T-helper 22 cell (primary cell): ENCODE measurements around the gene RTN4R.
"Not testable (repeated sequence)": the region's sequence is repeated elsewhere in the genome, so short reads cannot be mapped to it uniquely, and the experiment has no call there.

Source experiments
- DNase-seq: peaks from one replicate; pipeline ENCODE4 v3.0.0-alpha.2; 2020; ENCODE audit warnings: low read depth

The RTN4R gene

DNA sequence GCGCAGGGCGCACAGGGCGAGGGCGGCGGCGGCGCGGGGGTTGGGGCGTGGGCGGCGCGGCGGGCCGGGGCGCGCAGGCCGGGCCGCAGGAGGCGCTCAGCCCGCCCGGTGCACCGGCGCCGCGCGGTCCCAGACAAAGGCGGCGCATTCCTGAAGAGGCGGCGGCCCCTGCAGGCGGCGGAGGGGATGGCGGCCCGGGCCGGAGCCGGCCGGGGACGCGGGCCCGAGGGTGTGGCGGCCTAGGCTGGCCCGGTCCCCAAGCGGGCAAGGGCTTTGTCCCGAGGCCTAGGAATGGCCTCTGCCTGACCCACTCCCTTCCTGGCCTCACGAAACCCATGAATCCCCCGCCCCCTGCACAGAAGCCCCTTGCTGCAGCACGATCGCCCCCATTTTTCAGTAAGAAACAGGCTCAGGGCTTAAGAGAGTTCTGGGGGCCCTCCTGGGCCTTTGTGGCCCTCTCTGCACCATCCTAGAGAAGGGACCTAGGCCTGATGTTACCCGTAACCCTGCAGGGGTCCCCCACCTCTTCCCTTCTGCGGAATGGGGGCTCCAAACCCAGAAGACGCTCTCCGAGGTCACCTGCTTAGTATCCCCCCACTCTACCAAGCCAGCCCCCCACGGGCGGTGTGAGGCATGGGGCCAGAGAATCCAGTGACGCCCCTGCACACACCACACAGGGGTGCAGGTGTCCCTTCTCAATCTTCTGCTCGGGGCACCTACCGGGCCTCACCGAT is at the start of gene RTN4R:
Gene RTN4R, minus strand, starts transcription at position 40 of the 734 bp plus-strand sequence. CDS start 226 bp downstream, outside the sequence.
- DNase-seq = peak; percentile 13

DNA sequence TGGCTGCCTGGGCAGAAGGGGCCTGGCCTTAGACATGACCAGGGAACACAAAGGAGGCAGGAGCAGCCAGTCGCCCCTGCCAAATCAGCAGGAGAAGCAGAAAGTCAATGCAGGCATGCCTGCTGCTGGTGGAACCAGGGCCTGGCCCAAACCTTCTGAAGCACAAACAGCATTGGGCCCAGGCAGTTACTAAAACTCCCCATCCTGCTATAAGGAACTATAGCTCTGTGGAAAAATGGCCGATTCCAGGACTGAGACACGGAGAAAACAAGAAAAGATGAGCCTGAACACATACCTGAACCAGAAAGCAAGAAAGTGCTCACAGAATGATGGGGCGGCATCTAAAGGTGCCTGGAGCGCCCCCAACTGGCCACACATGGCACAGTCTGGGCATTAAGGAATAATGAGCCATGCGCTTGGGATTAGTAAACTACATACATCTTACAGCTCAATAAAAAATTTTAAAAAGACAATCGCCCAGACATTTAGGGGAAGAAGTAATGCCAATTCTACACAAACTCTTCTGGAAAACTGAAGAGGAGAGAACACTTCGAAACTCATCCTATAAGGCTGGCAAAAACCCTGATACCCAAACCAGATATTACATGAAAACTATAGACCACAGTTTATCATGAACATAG is 49.4 kb upstream of the RTN4R start:
- DNase-seq = not testable (repeated sequence)

DNA sequence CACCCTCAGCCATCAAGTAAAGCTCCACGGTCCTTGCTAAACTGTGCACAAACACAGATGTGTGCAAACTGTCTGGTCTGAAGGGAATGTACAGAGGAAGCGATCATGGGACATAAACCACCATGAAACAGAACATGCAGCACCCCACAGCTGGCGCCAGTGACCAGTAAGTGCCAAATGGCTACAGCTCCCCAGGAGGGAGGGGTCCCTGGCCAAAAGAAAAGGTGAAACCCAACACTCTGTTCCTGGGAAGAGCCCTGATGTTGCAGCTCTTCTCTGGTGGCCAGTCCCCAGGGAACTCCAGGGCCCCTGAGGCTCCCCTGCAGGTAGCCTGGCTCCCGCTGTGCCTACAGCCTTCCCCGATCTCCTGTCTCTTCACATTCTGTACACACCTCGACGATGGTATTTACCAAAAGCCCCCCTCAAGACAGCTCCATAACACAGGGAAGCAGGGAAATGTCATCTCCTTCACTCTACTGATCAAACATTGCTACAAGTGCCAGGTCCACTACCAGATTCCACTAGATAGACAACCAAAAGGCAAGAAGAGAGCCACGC is 48.8 kb upstream of the RTN4R start:
- DNase-seq = no peak

DNA sequence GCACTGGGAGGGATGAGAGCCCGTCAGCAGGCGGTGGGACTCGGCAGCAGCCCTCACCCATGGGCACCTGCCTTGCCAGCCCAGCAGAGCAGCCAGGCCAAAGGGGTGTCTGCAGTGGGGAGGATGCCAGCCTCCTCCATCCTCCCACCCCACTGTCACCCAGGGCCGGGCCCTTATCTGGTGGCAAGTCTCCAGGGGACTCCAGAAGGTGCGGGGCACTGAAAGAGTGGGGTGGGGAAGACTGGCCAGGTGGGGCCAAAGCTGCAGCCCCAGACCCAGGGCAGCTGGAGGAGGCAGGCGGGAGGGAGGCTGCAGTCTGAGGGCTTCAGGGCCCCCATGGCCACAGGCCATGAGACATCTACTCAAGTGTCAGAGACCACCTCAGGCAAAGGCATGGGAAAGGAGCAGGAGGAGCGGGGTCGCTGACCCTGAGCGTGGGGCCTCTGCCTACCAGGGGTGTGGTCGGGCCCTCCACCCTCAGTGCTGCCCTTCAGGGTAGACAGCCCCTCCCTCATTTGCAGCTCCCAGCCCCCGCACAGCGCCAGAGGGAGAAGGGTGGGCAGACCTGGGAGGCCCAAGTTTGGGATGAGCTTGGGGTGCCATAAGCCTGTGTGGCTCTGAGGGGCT is 48.2 kb upstream of the RTN4R start:
- DNase-seq = no peak

DNA sequence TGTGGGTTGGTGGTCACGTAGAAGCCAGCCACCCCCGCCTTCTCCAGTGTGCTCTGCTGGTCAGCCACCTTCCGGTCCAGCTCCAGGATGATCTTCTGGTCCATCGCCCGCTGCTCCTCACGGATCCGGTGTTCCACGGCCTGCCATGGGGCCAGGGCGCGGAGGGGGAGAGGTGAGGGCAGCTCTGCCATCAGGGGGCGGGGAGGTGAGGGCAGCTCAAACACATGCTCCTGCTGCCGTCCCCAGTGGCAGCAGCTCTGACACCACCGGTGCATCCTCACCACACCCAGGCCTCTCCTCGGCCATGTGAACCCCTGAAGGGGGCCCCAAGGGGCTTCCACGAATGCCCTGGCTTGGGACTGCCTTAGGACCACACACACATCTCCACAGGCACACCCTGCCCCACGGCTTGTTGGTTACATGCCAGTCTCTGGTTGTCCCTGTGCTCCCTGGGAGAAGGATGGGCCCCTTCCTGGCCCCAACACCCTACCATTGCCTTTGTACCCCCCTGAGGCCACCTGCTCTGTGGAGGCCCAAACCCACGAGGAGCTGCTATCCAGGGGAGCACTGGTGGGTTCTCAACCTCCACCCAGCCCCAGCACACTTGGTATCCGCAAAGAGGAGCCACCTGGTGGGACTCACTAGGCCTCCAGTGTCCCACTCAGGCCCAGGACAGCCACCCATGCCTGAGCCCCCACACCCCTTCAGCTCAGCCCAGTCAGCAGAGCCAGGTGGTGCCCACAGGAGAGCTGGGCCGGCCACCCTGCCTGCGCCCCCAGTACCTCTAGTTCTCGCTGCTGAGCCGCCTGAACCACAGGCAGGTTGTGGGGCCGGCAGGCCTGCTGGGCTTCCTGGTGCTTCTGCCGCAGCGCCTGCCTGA is 47.5 kb upstream of the RTN4R start:
- no peak for DNase-seq

DNA sequence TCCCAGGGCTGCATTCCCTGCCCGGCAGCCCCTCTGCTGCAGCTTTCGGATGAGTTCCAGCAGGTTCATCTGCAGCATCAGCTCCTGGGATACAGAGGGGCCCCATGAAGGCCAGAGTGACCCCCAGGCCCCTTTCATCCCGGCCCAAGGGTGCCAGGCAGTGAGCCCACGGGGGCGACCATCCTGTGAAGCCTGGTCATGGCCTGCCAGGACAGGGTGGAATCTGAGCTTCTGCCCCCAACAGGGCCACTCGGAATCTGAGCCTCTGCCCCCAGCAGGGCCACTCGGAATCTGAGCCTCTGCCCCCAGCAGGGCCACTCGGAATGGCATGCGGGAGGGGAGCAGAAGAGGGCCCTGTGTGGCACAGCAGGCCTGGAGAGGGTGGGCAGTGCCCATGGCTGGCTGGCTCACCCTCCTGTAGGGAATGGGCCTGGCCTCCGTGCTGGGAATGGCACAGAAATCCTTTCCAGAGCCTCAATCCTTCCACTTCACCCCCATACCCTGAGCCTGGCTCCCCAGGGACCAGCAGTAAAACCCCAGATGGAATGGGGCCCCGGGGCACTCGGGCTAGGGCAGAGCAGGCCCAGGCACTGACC is 46.7 kb upstream of the RTN4R start:
- not testable (repeated sequence) for DNase-seq

DNA sequence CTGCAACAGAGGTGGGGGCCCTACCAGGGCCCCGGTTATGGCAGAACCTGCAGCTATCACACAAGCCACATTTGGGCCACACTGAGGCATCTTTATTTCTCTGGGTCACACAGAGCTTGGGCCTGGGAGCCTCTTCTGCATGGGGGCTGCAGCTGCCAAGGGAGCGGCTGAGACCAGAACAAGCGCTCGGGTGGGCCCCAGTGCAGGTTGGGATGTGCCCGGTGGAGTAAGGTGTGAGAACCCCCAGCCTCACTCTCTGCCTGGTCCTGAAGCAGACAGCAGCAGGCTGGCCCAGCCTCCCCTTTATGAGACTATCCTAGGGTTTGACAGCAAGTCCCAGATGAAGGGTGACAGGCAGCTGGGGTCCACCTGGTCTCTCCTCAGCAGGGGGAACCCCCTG is 46.1 kb upstream of the RTN4R start:
- DNase-seq = not testable (repeated sequence)

DNA sequence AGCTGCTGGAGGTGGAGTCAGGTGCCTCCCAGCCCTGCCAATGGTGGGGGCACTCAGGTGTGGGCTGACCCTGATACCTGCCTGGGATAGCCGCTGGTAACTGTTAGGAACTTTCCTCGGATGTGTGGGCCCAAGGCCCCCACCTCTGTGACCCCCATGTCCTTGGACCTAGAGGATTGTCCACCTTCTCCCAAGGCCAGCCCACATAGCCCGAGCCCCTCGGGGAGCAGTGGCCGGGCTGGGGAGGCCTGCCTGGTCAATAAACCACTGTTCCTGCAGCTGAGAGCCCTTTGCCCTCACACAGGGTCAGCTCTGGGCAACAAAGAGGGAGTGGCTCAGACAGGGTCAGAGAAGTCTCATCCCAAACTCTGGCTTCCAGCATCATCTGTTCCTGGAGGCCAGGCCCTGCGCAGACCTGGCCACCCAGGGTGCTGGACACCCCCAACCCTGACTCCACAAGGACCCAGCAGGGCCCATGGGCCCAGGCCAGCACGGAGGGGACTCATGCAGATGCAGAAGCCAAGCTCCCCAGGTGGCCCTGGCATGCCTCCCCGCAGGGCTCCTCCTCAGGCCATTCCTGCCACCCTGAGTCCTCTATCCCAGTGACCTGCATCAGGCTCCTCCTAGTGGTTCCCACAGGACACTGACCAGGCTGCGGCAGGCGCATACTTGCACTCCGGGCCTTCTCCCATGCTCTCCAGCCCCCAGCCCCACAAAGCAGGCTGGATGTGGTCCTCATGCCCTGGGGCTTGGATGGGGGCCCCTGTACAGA is 45.4 kb upstream of the RTN4R start:
- not testable (repeated sequence) for DNase-seq

DNA sequence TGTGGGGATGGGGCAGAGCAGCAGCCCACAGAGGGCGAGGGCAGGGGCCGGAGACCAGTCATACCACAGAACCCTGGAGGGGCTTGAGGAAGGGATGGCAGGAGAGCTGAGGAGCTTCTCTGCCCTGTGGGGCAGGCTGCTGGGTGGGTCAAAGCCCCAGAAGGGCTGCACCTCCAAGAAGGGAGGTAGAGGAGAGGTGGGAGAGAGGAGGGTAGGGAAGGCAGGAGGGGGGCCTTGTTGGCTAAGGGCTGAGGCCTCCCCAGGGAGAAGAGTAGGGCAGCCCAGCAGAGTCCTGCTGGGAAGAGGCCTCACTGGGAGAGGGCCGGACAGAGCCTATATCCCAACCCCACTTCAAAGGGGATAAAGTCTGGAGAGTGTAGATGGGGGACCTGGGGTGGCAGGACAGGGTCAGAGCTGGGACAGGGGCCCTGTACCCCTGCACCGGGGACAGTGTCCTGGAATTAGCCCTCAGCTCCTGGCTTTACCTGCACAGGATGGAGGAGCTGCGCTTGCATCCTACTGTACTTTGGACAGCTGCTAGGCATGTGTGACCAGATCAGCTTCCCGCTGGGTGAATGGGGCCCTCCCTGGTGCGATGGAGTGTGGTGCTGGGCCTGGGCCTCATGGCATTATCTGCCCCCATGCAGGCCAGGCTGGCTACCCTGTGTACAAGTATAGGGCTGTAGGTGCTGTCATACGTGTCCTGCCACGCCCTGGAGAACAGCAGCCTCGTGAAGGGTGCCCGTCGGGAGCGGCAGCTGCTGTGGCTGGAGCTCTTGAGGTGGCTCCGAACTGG is 44.5 kb upstream of the RTN4R start:
- no peak for DNase-seq

DNA sequence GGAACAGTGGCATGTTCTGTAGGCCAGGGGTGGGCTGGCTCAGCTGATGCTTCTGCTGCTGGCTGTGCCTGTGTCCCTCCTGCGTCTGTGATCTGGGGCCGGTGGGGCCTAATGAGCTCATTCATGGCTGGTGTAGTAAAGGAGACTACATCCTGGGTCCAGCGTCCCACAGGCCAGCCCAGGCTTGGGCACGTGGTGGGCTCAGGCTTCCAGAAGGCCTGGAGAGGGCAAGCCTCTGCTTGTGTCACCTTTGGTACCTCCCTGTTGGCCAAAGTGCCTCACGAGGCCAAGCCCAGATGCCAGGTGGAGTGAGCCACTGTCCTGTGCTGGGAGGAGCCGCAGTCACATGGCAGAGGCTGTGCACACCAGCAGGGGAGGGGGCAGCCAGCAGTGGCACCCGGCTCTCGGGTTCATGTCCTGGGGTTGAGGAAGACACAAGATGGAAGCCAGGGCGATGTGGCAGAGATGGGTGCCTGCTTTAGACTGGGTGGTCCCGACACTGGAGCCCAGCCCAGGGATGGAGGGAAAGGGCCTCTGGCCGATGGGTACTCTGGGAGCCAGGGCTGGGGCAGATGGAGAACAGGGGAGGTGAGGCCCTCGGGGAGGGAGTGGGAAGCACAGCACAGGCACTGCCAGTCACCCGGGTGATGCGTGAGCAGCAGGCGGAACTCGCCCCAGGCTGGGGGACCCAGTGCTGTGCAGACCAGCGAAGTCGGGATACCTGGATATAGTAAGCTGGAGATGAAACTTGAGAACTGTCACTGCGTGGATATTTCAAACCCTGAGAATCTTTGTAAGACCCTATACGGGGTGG is 43.3 kb upstream of the RTN4R start:
- not testable (repeated sequence) for DNase-seq

DNA sequence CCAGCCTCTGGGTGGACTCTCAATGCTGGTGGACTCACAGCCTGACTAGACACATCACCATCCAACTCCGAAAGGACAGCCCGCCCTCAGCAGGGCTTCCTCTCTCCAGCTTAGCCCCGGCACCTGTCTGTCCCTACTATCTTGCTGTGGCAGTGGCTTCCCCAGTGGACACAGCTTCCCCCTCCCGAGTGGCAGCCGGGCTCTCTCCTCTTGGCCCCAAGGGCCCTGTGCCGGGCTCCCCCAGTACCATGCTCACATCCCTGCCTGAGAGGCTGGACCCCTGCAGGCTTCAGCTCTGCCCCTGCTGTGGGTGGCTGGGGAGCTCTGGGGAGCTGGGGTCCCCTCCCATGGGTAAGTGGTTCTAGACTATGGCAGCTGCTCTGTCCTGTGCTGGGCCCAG is 42.7 kb upstream of the RTN4R start:
- not testable (repeated sequence) for DNase-seq

DNA sequence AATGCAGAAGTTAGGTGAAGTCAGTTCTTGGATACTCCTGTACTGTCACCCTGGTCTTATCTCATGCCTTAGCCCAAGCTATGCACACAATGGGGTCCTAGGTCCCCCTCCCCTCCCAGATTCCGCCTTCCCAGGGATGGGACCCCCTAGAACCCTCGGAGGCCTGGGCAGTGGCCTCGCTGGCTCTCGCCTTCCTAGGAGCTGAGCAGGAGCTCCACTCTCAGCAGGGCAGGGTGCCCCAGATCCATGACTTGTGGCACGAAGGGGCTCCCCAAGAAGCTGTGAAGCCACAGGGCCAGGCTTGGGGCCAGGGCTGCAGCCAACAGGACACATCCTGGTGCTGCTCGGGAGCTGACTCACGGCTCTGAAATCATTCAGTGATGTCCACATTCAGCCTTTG is 42.1 kb upstream of the RTN4R start:
- not testable (repeated sequence) for DNase-seq

DNA sequence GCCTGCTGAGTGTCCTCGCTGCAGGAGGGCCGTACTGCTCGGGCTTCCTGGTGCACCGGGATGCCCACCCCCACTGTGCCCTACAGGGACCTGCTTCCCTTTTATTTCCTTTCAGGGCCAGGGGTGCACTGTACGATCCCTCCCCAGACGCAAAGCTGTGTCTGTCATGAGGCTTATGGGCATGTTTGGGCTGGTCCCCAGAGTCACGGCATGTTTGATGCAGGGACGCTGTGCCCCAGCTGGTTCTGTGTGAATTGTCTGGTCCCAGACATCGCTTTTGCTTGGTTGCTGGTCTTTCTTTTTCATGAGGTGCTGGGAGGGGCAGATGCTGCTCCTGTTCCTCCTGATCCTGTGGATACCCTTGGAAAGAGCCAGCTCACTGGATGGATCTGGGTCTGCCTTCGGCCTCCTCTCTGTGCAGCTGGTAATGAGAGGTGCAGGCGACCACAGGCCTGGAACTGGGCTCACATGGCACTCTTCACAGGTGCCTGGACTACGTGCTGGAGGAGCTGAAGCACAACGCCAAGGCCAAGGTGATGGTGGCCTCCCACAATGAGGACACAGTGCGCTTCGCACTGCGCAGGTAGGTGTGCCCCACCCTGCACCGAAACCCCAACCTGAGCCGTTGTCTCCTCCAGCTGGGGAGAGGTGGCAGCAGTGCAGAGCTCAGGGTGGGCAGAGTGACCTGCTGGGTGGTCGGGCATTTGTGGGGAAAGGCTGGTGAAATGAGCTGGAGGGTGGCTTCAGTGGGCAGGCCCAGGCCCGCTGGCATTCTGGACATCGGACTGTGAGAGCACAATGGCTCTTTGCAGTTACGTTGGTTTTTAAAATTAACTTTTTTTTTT is 40.9 kb upstream of the RTN4R start:
- not testable (repeated sequence) for DNase-seq

DNA sequence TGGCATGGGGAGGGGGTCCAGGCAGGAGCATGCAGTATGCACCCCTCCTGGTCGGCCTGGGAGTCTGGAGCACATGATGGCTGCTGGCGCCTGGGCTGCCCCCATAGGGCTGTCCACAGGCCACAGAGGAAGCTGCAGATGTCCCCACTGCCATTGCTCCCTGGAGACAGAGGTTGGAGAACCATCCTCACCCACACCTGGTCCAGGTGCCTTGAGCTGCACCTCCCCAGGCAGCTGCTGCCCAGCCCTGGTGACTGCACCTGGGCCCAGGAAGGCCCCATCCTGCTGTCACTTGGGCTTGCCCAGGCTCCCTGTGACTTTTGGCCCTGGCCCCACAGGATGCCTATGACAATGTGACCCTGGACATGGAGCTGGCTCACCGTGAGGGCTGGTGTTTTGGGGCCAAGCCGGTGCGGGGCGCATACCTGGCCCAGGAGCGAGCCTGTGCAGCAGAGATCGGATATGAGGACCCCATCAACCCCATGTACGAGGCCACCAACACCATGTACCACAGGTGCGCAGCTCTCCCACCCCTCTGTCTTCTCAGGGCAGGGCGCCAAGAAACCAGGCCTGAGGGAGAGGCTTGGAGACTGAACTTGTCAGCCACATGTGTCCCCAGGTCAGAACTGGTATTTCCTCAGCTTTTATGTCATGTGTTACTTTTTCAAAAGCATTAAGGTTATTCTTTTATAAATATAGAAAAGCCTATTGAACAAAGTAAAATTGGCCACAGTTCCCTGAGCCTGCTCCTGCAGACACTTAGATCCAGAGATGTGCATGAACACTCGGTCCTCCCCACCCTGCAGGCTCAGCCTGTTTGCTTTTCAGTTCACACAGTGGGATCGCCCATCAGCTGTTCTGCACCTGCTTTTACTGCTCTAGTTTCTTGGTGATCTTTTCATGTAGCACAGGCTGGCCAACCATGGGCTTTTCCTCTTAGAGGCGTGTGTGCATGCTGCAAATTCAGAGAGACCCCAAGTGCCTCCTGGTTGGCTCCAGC is 39.6 kb upstream of the RTN4R start:
- not testable (repeated sequence) for DNase-seq

DNA sequence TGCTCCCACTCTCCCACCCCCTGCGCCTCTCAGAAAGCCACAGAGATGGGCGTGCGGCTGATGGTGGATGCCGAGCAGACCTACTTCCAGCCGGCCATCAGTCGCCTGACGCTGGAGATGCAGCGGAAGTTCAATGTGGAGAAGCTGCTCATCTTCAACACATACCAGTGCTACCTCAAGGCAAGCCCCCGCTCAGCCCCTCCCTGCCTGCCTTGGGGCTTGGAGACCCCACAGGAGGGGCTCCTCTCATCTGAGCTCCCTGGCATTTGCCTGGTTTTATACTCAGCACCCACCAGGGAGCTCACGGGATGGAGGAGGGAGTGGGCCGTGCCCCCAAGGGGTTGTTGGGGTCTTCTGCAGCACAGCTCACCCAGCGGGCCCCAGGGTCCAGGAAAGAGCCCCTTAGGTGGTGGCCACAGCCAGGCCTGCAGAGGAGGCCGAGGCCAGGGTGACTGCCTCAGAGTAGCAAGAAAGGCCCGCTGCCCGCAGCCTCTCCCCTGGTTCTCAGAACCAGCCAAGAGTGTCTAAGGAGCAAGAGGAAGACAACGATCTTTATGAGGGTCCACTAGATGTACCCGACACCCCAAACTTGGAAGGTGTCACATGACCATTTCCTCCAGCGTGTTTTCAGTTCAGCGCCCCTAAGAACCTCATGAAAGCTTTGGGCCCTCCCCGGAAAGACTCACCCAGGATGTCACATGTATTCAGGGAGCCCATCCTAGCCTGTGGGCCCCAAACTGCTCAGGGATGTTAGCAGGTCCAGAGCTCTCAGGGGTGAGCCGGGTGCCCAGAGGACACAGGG is 38.7 kb upstream of the RTN4R start:
- DNase-seq = not testable (repeated sequence)
